ENCODE results near the gene B4GALNT1.
"Not testable (repeated sequence)": the region's sequence is repeated elsewhere in the genome, so short reads cannot be mapped to it uniquely, and the experiment has no call there.

The B4GALNT1 gene

GRCh38 chr12:57632958-57633840 lies at the start of gene B4GALNT1:
Gene B4GALNT1, minus strand, starts transcription at chr12:57633201. Its CDS starts 1,069 bp downstream, at chr12:57632132.
- peak; percentile 21 for DNase-seq

GRCh38 chr12:57679697-57680096 lies 46.7 kb upstream of the B4GALNT1 start:
- no peak for DNase-seq

- DNase-seq, result not testable (repeated sequence)
Measured at GRCh38 chr12:57677947-57678346, 44.9 kb upstream of the B4GALNT1 start.

GRCh38 chr12:57674691-57675090 lies 41.7 kb upstream of the B4GALNT1 start:
- DNase-seq, result no peak

GRCh38 chr12:57672801-57673200 lies 39.8 kb upstream of the B4GALNT1 start:
- no peak for DNase-seq

- not testable (repeated sequence) for DNase-seq
Measured at GRCh38 chr12:57671811-57672210, 38.8 kb upstream of the B4GALNT1 start.

GRCh38 chr12:57669691-57670090 lies 36.7 kb upstream of the B4GALNT1 start:
- DNase-seq, result not testable (repeated sequence)

GRCh38 chr12:57666897-57667296 lies 33.9 kb upstream of the B4GALNT1 start:
- DNase-seq, result no peak

- not testable (repeated sequence) for DNase-seq
Measured at GRCh38 chr12:57665066-57665820, 32.2 kb upstream of the B4GALNT1 start.

- DNase-seq, result no peak
Measured at GRCh38 chr12:57661376-57661775, 28.4 kb upstream of the B4GALNT1 start.

- DNase-seq, result no peak
Measured at GRCh38 chr12:57658890-57659289, 25.9 kb upstream of the B4GALNT1 start.

- no peak for DNase-seq
Measured at GRCh38 chr12:57657744-57658143, 24.7 kb upstream of the B4GALNT1 start.

- DNase-seq, result not testable (repeated sequence)
Measured at GRCh38 chr12:57656408-57656807, 23.4 kb upstream of the B4GALNT1 start.

GRCh38 chr12:57655541-57656240 lies 22.7 kb upstream of the B4GALNT1 start:
- DNase-seq, result no peak

- no peak for DNase-seq
Measured at GRCh38 chr12:57654042-57654441, 21.0 kb upstream of the B4GALNT1 start.

GRCh38 chr12:57646659-57647049 lies 13.7 kb upstream of the B4GALNT1 start:
- DNase-seq, result not testable (repeated sequence)

- not testable (repeated sequence) for DNase-seq
Measured at GRCh38 chr12:57645990-57646658, 13.1 kb upstream of the B4GALNT1 start.

- DNase-seq, result no peak
Measured at GRCh38 chr12:57641699-57642442, 8.9 kb upstream of the B4GALNT1 start.

GRCh38 chr12:57640175-57641042 lies 7.4 kb upstream of the B4GALNT1 start:
- DNase-seq, result no peak

GRCh38 chr12:57638096-57638495 lies 5.1 kb upstream of the B4GALNT1 start:
- DNase-seq, result no peak

- no peak for DNase-seq
Measured at GRCh38 chr12:57637364-57637763, 4.4 kb upstream of the B4GALNT1 start.

All from DMS 273 treated with DMSO at 0.1 percent for 48 hours (cell line).